ENCODE measurements around the gene CLCN7. TPM values are rescaled to one million over a fixed set of nuclear protein-coding genes. Genes with fewer than 3 reads are reported as not detected.

The CLCN7 gene
- total RNA-seq, 1 experiment from 2014 or later, result 70.0 TPM

DNA sequence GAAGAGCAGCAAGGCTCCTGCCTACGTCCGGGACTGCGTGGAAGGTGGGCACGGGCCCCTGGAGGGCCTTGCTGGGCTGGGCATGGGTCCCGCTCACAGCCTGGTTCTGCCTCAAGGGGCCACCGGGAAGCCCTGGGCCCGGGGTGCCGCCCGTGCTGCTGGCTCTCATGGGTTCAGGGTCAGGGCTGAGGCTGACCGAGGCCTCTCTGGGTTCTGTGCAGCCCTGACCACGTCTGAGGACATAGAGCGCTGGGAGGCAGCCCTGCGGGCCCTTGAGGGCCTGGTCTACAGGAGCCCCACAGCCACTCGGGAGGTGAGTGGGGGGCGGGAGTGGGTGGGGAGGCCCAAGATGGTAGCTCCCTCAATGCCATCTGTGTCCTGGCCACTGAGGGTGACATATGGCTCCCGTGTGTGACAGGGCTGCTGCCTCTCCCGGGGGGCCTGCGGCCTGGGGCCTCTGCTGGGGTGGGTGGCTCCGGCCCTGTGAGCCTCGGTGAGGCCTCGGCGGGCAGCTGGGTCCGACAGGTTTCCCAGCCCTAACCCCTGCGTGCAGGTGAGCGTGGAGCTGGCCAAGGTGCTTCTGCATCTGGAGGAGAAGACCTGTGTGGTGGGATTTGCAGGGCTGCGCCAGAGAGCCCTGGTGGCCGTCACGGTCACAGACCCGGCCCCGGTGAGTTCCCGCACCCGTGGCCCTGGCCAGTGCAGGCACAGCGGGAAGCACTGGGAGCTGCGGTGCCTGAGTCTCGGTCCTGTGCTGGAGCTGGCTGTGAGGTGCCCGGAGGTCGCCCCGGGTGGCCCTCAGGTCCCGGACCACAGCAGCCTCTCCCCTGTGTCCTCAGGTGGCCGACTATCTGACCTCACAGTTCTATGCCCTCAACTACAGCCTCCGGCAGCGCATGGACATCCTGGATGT is 27.5 kb upstream of the CLCN7 start:
- no peaks in the 10 kb centered on the region for H3K9me3 ChIP-seq (ENCODE audit: control insufficient read depth, low read depth, low read length)
- no peaks in the 10 kb centered on the region for H3K79me2 ChIP-seq (ENCODE audit: insufficient read depth, low read length)
- no peak overlapping the region for H4K8ac ChIP-seq (replicated peaks; ENCODE audit: insufficient read length, low read depth, low read length)
- H3K4ac ChIP-seq (ENCODE audit: low read depth, low read length), result no peak overlapping the region
- no peak overlapping the region for H2BK120ac ChIP-seq (ENCODE audit: low read depth, low read length, poor library complexity, severe bottlenecking)
- no peak overlapping the region for H4K91ac ChIP-seq (ENCODE audit: insufficient read length, low read depth, low read length)
- H3K9me3 Mint-ChIP-seq, result no peaks in the 10 kb centered on the region
- no peak overlapping the region for H3K23ac ChIP-seq (ENCODE audit: insufficient read length, low read depth, low read length)
- H3T11ph ChIP-seq (ENCODE audit: low read length), result no peak overlapping the region
- H3K27ac Mint-ChIP-seq, result no peak overlapping the region
- H2BK20ac ChIP-seq (ENCODE audit: low read depth, low read length, poor library complexity, severe bottlenecking), result no peak overlapping the region
- no peak overlapping the region for H2AK5ac ChIP-seq (ENCODE audit: insufficient read length, low read length)
- no peak overlapping the region for H2BK12ac ChIP-seq (ENCODE audit: insufficient read length, low read depth, low read length)
- H2BK15ac ChIP-seq (ENCODE audit: low read depth, low read length), result no peak overlapping the region
- TF ChIP-seq, protein P1, sequence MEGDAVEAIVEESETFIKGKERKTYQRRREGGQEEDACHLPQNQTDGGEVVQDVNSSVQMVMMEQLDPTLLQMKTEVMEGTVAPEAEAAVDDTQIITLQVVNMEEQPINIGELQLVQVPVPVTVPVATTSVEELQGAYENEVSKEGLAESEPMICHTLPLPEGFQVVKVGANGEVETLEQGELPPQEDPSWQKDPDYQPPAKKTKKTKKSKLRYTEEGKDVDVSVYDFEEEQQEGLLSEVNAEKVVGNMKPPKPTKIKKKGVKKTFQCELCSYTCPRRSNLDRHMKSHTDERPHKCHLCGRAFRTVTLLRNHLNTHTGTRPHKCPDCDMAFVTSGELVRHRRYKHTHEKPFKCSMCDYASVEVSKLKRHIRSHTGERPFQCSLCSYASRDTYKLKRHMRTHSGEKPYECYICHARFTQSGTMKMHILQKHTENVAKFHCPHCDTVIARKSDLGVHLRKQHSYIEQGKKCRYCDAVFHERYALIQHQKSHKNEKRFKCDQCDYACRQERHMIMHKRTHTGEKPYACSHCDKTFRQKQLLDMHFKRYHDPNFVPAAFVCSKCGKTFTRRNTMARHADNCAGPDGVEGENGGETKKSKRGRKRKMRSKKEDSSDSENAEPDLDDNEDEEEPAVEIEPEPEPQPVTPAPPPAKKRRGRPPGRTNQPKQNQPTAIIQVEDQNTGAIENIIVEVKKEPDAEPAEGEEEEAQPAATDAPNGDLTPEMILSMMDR (conservative IDR thresholded peaks at IDR 0.05), result no peak
- no peaks in the 10 kb centered on the region for H3K79me1 ChIP-seq (ENCODE audit: insufficient read depth, low read depth, low read length, poor library complexity, severe bottlenecking)
- peaks cover 17 to 45% (median 41%) of the 10 kb centered on the region in 3 experiments; a peak in 6 of 7 replicates for H3K36me3 Mint-ChIP-seq (ENCODE audit: insufficient read depth in 1 of 3, low read depth in 3 of 3)
- no peak overlapping the region for H3K4me3 Mint-ChIP-seq
- H4K5ac ChIP-seq (ENCODE audit: insufficient read length, low read depth, low read length), result no peak overlapping the region
- no peak overlapping the region for H3K18ac ChIP-seq (ENCODE audit: insufficient read length, low read depth, low read length)
- H3K27me3 Mint-ChIP-seq (ENCODE audit: low read depth), result no peaks in the 10 kb centered on the region
- no peaks in the 10 kb centered on the region for H4K20me1 ChIP-seq (ENCODE audit: control insufficient read depth, insufficient read depth, insufficient read length)
- H2AFZ ChIP-seq (ENCODE audit: low read length), result no peak overlapping the region
- WGBS (ENCODE audit: extremely low coverage, insufficient read length, low lambda C conversion rate), result no CpG with 5 or more reads among the region's 42 CpGs
- no peak overlapping the region for H2BK5ac ChIP-seq (ENCODE audit: insufficient read length, low read length)
- no peak overlapping the region for H3K14ac ChIP-seq (ENCODE audit: insufficient read depth, low read length)
- H3K56ac ChIP-seq (ENCODE audit: insufficient read length, low read depth, low read length), result no peak overlapping the region
- no peaks in the 10 kb centered on the region for H3K23me2 ChIP-seq (ENCODE audit: insufficient read length, low read depth, low read length, poor library complexity, severe bottlenecking)
- no peaks in the 10 kb centered on the region for H3K4me1 Mint-ChIP-seq
- H3K27me3 ChIP-seq (ENCODE audit: insufficient read depth, low read length), result no peaks in the 10 kb centered on the region
- H3K4me1 ChIP-seq (ENCODE audit: insufficient read depth, low read length), result no peaks in the 10 kb centered on the region
- no peak overlapping the region for H3K9ac ChIP-seq (ENCODE audit: extremely low read depth, insufficient read length, low read length)
- no peak overlapping the region for H3K4me2 ChIP-seq (ENCODE audit: insufficient read depth, insufficient read length, low read length)
- no peak overlapping the region for H3K27ac ChIP-seq (ENCODE audit: insufficient read length, low read depth, low read length)
- no peak for DNase-seq
